ENCODE measurements around the gene TCF7L2.

The TCF7L2 gene

GRCh38 chr10:113080061-113080924 lies 130.2 kb downstream of the TCF7L2 start:
- Histone ChIP-seq H3K14ac (ENCODE audit: low read length) (no peak overlapping the region), H3K79me2 (ENCODE audit: control insufficient read depth, insufficient read depth, low read length, poor library complexity) (no peaks in the 10 kb centered on the region), H3K9me3 (ENCODE audit: insufficient read depth, low read depth, low read length) (no peaks in the 10 kb centered on the region), H3K9ac (ENCODE audit: low read length) (no peak overlapping the region), H3K27me3 (ENCODE audit: insufficient read depth, low read length) (no peaks in the 10 kb centered on the region), H3K36me3 (ENCODE audit: control insufficient read depth in 1 of 2, insufficient read depth in 2 of 2, low read length in 2 of 2) (peaks cover 0 to 5% of the 10 kb centered on the region in 2 experiments), H3K4ac (ENCODE audit: low read depth, low read length) (peak overlapping the region; percentile 39), H3K79me1 (ENCODE audit: low read length) (no peaks in the 10 kb centered on the region), H3K4me1 (ENCODE audit: control insufficient read depth in 1 of 2, insufficient read depth in 2 of 2, low read length in 2 of 2) (no peaks in the 10 kb centered on the region), H2AK5ac (ENCODE audit: low read length) (no peak overlapping the region), H3K4me3 (ENCODE audit: low read depth, low read length) (no peak overlapping the region), H3K4me2 (ENCODE audit: low read length) (no peak overlapping the region), H2BK120ac (ENCODE audit: insufficient read depth, low read length, poor library complexity) (no peak overlapping the region), H3K27ac (ENCODE audit: low read depth, low read length) (no peak overlapping the region), H4K91ac (ENCODE audit: low read depth, low read length) (no peak overlapping the region), H2BK5ac (ENCODE audit: low read depth, low read length, poor library complexity) (no peak overlapping the region), H2BK12ac (ENCODE audit: low read length) (no peak overlapping the region), H3K23ac (ENCODE audit: low read length) (no peak overlapping the region), H2AFZ (ENCODE audit: insufficient read depth, low read length, poor library complexity) (no peak overlapping the region), H4K8ac (ENCODE audit: low read depth, low read length) (no peak overlapping the region), H4K12ac (ENCODE audit: low read depth, low read length) (no peak overlapping the region), H3K18ac (ENCODE audit: low read length) (no peak overlapping the region)
- DNase-seq: no peak
- WGBS (ENCODE audit: extremely low coverage, insufficient coverage, insufficient read length): no CpG with 5 or more reads among the region's 8 CpGs

GRCh38 chr10:113080925-113081229 lies 130.8 kb downstream of the TCF7L2 start:
- Histone ChIP-seq H4K8ac (ENCODE audit: low read depth, low read length) (no peak overlapping the region), H3K4me2 (ENCODE audit: low read length) (no peak overlapping the region), H3K4me3 (ENCODE audit: low read depth, low read length) (no peak overlapping the region), H4K12ac (ENCODE audit: low read depth, low read length) (no peak overlapping the region), H3K27ac (ENCODE audit: low read depth, low read length) (no peak overlapping the region), H3K4me1 (ENCODE audit: control insufficient read depth in 1 of 2, insufficient read depth in 2 of 2, low read length in 2 of 2) (peaks cover 4% of the 10 kb centered on the region in 2 experiments), H2AK5ac (ENCODE audit: low read length) (no peak overlapping the region), H3K9me3 (ENCODE audit: insufficient read depth, low read depth, low read length) (no peaks in the 10 kb centered on the region), H3K18ac (ENCODE audit: low read length) (no peak overlapping the region), H3K79me2 (ENCODE audit: control insufficient read depth, insufficient read depth, low read length, poor library complexity) (peaks cover 1% of the 10 kb centered on the region), H3K9ac (ENCODE audit: low read length) (no peak overlapping the region), H2BK5ac (ENCODE audit: low read depth, low read length, poor library complexity) (no peak overlapping the region), H2BK12ac (ENCODE audit: low read length) (no peak overlapping the region), H3K79me1 (ENCODE audit: low read length) (peaks cover 2% of the 10 kb centered on the region), H4K91ac (ENCODE audit: low read depth, low read length) (no peak overlapping the region), H3K36me3 (ENCODE audit: control insufficient read depth in 1 of 2, insufficient read depth in 2 of 2, low read length in 2 of 2) (peaks cover 0 to 8% of the 10 kb centered on the region in 2 experiments), H3K14ac (ENCODE audit: low read length) (no peak overlapping the region), H3K27me3 (ENCODE audit: insufficient read depth, low read length) (no peaks in the 10 kb centered on the region), H3K4ac (ENCODE audit: low read depth, low read length) (peak overlapping the region; percentile 87), H2AFZ (ENCODE audit: insufficient read depth, low read length, poor library complexity) (no peak overlapping the region), H3K23ac (ENCODE audit: low read length) (peak overlapping the region; percentile 71), H2BK120ac (ENCODE audit: insufficient read depth, low read length, poor library complexity) (no peak overlapping the region)
- no peak for DNase-seq
- no CpG with 5 or more reads among the region's 2 CpGs for WGBS (ENCODE audit: extremely low coverage, insufficient coverage, insufficient read length)

- WGBS (ENCODE audit: extremely low coverage, insufficient coverage, insufficient read length): no CpG with 5 or more reads among the region's 4 CpGs
- no peak overlapping the region for H2BK120ac ChIP-seq (ENCODE audit: insufficient read depth, low read length, poor library complexity)
- no peak overlapping the region for H3K4me3 ChIP-seq (ENCODE audit: low read depth, low read length)
Observed at GRCh38 chr10:113084031-113084430, 134.0 kb downstream of the TCF7L2 start.

GRCh38 chr10:113085776-113086175 lies 135.7 kb downstream of the TCF7L2 start:
- Histone ChIP-seq H3K36me3 (ENCODE audit: control insufficient read depth in 1 of 2, insufficient read depth in 2 of 2, low read length in 2 of 2) (peaks cover 3 to 9% of the 10 kb centered on the region in 2 experiments), H4K12ac (ENCODE audit: low read depth, low read length) (no peak overlapping the region), H2AK5ac (ENCODE audit: low read length) (no peak overlapping the region), H3K18ac (ENCODE audit: low read length) (peak overlapping the region; percentile 38), H3K27me3 (ENCODE audit: insufficient read depth, low read length) (no peaks in the 10 kb centered on the region), H2AFZ (ENCODE audit: insufficient read depth, low read length, poor library complexity) (no peak overlapping the region), H3K79me1 (ENCODE audit: low read length) (peaks cover 20% of the 10 kb centered on the region), H3K14ac (ENCODE audit: low read length) (peak overlapping the region; percentile 15), H3K27ac (ENCODE audit: low read depth, low read length) (peak overlapping the region; percentile 66), H3K4me1 (ENCODE audit: control insufficient read depth in 1 of 2, insufficient read depth in 2 of 2, low read length in 2 of 2) (peaks cover 14 to 20% of the 10 kb centered on the region in 2 experiments), H2BK12ac (ENCODE audit: low read length) (peak overlapping the region; percentile 17), H3K4me3 (ENCODE audit: low read depth, low read length) (no peak overlapping the region), H3K4ac (ENCODE audit: low read depth, low read length) (no peak overlapping the region), H3K9me3 (ENCODE audit: insufficient read depth, low read depth, low read length) (no peaks in the 10 kb centered on the region), H3K9ac (ENCODE audit: low read length) (no peak overlapping the region), H2BK120ac (ENCODE audit: insufficient read depth, low read length, poor library complexity) (peak overlapping the region; percentile 14), H3K4me2 (ENCODE audit: low read length) (no peak overlapping the region), H3K79me2 (ENCODE audit: control insufficient read depth, insufficient read depth, low read length, poor library complexity) (peaks cover 9% of the 10 kb centered on the region), H4K91ac (ENCODE audit: low read depth, low read length) (no peak overlapping the region), H4K8ac (ENCODE audit: low read depth, low read length) (no peak overlapping the region), H2BK5ac (ENCODE audit: low read depth, low read length, poor library complexity) (no peak overlapping the region), H3K23ac (ENCODE audit: low read length) (no peak overlapping the region)
- peak in 1 of 2 donors; percentile 41 for DNase-seq
- WGBS (ENCODE audit: extremely low coverage, insufficient coverage, insufficient read length): no CpG with 5 or more reads among the region's 4 CpGs

More at GRCh38 chr10:113084031-113084430, 134.0 kb downstream of the TCF7L2 start:
- H3K79me1 ChIP-seq (ENCODE audit: low read length): peaks cover 16% of the 10 kb centered on the region
- peaks cover 0 to 10% of the 10 kb centered on the region in 2 experiments for H3K36me3 ChIP-seq (ENCODE audit: control insufficient read depth in 1 of 2, insufficient read depth in 2 of 2, low read length in 2 of 2)
- DNase-seq: no peak
- H3K4me1 ChIP-seq (ENCODE audit: control insufficient read depth in 1 of 2, insufficient read depth in 2 of 2, low read length in 2 of 2): peaks cover 14 to 20% of the 10 kb centered on the region in 2 experiments
- no peak overlapping the region for H2AFZ ChIP-seq (ENCODE audit: insufficient read depth, low read length, poor library complexity)
- no peak overlapping the region for H4K91ac ChIP-seq (ENCODE audit: low read depth, low read length)
- no peak overlapping the region for H2AK5ac ChIP-seq (ENCODE audit: low read length)
- H2BK5ac ChIP-seq (ENCODE audit: low read depth, low read length, poor library complexity): no peak overlapping the region
- no peak overlapping the region for H3K23ac ChIP-seq (ENCODE audit: low read length)
- H3K4ac ChIP-seq (ENCODE audit: low read depth, low read length): peak overlapping the region; percentile 21
- no peak overlapping the region for H3K27ac ChIP-seq (ENCODE audit: low read depth, low read length)
- H2BK12ac ChIP-seq (ENCODE audit: low read length): no peak overlapping the region
- no peak overlapping the region for H4K12ac ChIP-seq (ENCODE audit: low read depth, low read length)
- H3K27me3 ChIP-seq (ENCODE audit: insufficient read depth, low read length): no peaks in the 10 kb centered on the region
- no peak overlapping the region for H3K18ac ChIP-seq (ENCODE audit: low read length)
- no peak overlapping the region for H3K9ac ChIP-seq (ENCODE audit: low read length)
- H4K8ac ChIP-seq (ENCODE audit: low read depth, low read length): no peak overlapping the region
- H3K79me2 ChIP-seq (ENCODE audit: control insufficient read depth, insufficient read depth, low read length, poor library complexity): peaks cover 4% of the 10 kb centered on the region
- H3K9me3 ChIP-seq (ENCODE audit: insufficient read depth, low read depth, low read length): no peaks in the 10 kb centered on the region
- no peak overlapping the region for H3K14ac ChIP-seq (ENCODE audit: low read length)
- H3K4me2 ChIP-seq (ENCODE audit: low read length): no peak overlapping the region
